Osteoblast (primary cell): ENCODE measurements around the gene LENG9. TPM values are rescaled to one million over a fixed set of nuclear protein-coding genes. Genes with fewer than 3 reads are reported as not detected.

Experiments used
- DNase-seq: peaks from one replicate; pipeline ENCODE4 v3.0.0; 2011; ENCODE audit warnings: low spot score, mixed read lengths; ENCODE audit not compliant: insufficient read length; ENCODE audit errors: missing footprints
- H2AFZ ChIP-seq: 2 replicates; pipeline ENCODE4 v1.6.0; 2011; ENCODE audit warnings: mild to moderate bottlenecking, low read length
- H3K27ac ChIP-seq: 2 replicates; pipeline ENCODE4 v1.5.1; 2011; ENCODE audit warnings: mild to moderate bottlenecking, low read depth, low read length, moderate library complexity
- H3K27me3 ChIP-seq: 2 replicates; pipeline ENCODE4 v1.6.0; 2012; ENCODE audit warnings: mild to moderate bottlenecking, control low read depth, inconsistent platforms, low read length, moderate library complexity; ENCODE audit not compliant: insufficient read depth
- H3K36me3 ChIP-seq: 2 replicates; pipeline ENCODE4 v1.5.1; 2011; ENCODE audit warnings: mild to moderate bottlenecking, low read length, control low read depth, moderate library complexity; ENCODE audit not compliant: insufficient read depth
- H3K4me1 ChIP-seq: 2 replicates; pipeline ENCODE4 v1.5.1; 2011; ENCODE audit warnings: mild to moderate bottlenecking, low read length, control low read depth, moderate library complexity; ENCODE audit not compliant: insufficient read depth
- H3K4me2 ChIP-seq: 2 replicates; pipeline ENCODE4 v1.6.0; 2011; ENCODE audit warnings: mild to moderate bottlenecking, low read length; ENCODE audit not compliant: insufficient read depth
- H3K4me3 ChIP-seq: fragments of 200-600 bp; sonication (generic); 3 replicates; pipeline ENCODE4 v1.5.1; 2012; ENCODE audit warnings: mild to moderate bottlenecking, low read length, inconsistent platforms; ENCODE audit not compliant: insufficient read depth
- H3K79me2 ChIP-seq: 2 replicates; pipeline ENCODE4 v1.6.0; 2012; ENCODE audit warnings: mild to moderate bottlenecking, low read length, control low read depth, inconsistent platforms; ENCODE audit not compliant: insufficient read depth
- H3K9me3 ChIP-seq: 2 replicates; pipeline ENCODE4 v1.5.1; 2011; ENCODE audit warnings: low read depth, low read length, control low read depth
- H4K20me1 ChIP-seq: 2 replicates; pipeline ENCODE4 v1.6.0; 2012; ENCODE audit warnings: mild to moderate bottlenecking, low read length, control low read depth; ENCODE audit not compliant: insufficient read depth
- CTCF ChIP-seq: IDR thresholded peaks from 2 replicates; pipeline ENCODE4 v1.5.1; 2011; ENCODE audit warnings: mild to moderate bottlenecking, low read depth, low read length, moderate library complexity; ENCODE audit errors: extremely low read depth
- total RNA-seq: library from RNA; depleted of rRNA; stranded (reverse); fragments of >200 nt; gene quantifications from 2 replicates; pipeline ENCODE4 v1.2.3, GENCODE V29; 2012

LENG9 gene
- total RNA-seq, 1 donor: 21.4 TPM

DNA sequence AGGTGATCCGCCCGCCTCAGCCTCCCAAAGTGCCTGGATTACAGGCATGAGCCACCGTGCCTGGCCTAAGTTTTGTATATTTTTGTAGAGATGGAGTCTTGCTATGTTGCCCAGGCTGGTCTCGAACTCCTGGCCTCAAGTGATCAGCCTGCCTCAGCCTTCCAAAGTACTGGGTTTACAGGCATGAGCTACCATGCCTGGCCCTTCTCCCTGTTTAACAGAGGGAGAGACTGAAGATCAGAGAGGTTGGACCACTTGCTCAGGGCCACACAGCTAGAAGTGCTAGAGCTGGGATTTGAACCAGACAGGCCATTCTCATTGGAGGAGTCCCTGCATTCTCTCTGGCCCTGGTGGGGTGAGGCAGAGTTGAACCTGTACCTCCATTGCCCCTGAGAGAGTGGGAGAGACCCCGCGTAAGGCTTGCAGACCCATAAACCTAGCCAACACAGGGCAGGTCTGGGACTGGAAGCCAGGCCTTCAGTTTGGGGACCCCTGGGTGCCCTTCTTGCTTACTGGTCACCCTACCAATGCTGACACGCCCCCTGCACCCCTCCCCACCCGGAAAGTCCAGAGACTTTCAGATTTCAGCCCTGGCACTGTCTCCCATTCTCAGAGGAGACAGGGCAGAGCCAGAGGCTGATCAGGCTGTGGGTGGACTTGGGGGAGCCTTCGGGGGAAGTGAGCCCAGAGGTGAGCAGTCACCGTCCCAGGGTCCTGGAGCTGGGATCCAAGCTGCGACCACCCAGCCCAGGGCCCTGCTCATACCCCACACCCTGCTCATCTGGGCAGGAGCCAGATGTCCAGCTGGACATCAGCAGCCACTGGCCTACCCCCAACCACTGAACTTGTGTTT, 35.0 kb downstream of the LENG9 start:
- Histone ChIP-seq H3K27me3 (peaks cover 14% of the 10 kb centered on the region), H3K4me1 (no peaks in the 10 kb centered on the region), H3K9me3 (no peaks in the 10 kb centered on the region), H3K27ac (no peak overlapping the region), H3K79me2 (no peaks in the 10 kb centered on the region), H2AFZ (no peak overlapping the region), H3K36me3 (no peaks in the 10 kb centered on the region), H3K4me2 (no peak overlapping the region), H3K4me3 (no peak overlapping the region), H4K20me1 (peaks cover 7% of the 10 kb centered on the region)
- no peak for TF ChIP-seq CTCF
- peak; percentile 58 for DNase-seq

DNA sequence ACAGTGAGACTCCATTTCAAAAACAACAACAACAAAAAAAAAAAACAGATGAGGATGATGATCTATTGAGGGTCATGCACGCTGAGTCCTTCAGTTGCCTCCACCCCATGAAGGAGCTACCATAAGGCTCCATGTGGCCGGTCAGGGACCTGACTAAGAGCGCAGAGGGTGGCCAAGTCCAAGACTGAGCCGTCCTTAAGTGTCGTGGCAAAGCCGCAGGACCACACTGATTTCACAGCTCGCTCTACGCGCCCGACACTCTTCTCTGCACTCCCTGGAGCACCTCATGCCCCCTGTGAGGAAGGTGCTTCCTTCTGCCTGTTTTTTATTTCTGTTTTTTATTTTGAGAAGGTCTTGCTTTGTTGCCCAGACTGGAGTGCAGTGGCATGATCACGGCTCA, 36.0 kb downstream of the LENG9 start:
- no peak for TF ChIP-seq CTCF
- no peak overlapping the region for H3K4me3 ChIP-seq
- H3K79me2 ChIP-seq: no peaks in the 10 kb centered on the region

GRCh38 chr19:54426291-54426931, 37.2 kb downstream of the LENG9 start:
- TF ChIP-seq CTCF: no peak
- no peak overlapping the region for H3K4me3 ChIP-seq
- no peak overlapping the region for H2AFZ ChIP-seq
- H3K4me1 ChIP-seq: no peaks in the 10 kb centered on the region
- H3K27me3 ChIP-seq: peaks cover 14% of the 10 kb centered on the region
- DNase-seq: peak; percentile 85
- no peaks in the 10 kb centered on the region for H4K20me1 ChIP-seq
- H3K36me3 ChIP-seq: no peaks in the 10 kb centered on the region
- H3K9me3 ChIP-seq: no peaks in the 10 kb centered on the region
- H3K27ac ChIP-seq: no peak overlapping the region
- H3K4me2 ChIP-seq: no peak overlapping the region
- no peaks in the 10 kb centered on the region for H3K79me2 ChIP-seq

More for the DNA sequence above, 36.0 kb downstream of the LENG9 start:
- Histone ChIP-seq H2AFZ (no peak overlapping the region), H3K9me3 (no peaks in the 10 kb centered on the region), H3K27ac (no peak overlapping the region), H4K20me1 (peaks cover 3% of the 10 kb centered on the region), H3K36me3 (no peaks in the 10 kb centered on the region), H3K4me1 (no peaks in the 10 kb centered on the region), H3K27me3 (peaks cover 14% of the 10 kb centered on the region), H3K4me2 (no peak overlapping the region)
- DNase-seq: peak; percentile 79

DNA sequence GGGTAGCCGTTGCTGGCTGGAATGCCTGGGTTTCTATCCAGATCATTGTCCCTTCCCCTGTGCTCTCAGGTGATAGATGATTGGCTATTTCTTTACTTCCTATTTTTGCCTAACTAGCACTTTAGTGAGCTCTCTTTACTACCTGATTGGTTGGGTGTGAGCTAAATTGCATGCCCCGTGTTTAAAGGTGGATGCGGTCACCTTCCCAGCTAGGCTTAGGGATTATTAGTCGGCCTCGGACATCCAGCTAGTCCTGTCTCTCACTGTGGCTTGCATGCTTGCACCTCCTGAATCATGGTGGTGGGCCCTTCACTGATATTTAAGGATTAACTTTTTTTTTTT, 38.2 kb downstream of the LENG9 start:
- no peak for TF ChIP-seq CTCF
- Histone ChIP-seq H3K4me3 (no peak overlapping the region), H4K20me1 (no peaks in the 10 kb centered on the region), H3K79me2 (no peaks in the 10 kb centered on the region), H3K36me3 (no peaks in the 10 kb centered on the region), H2AFZ (no peak overlapping the region), H3K27me3 (peaks cover 16% of the 10 kb centered on the region), H3K4me1 (no peaks in the 10 kb centered on the region), H3K4me2 (no peak overlapping the region), H3K27ac (no peak overlapping the region), H3K9me3 (no peaks in the 10 kb centered on the region)
- DNase-seq: peak; percentile 8
